ENCODE data around the gene FAM120A. TPM values are rescaled to one million over a fixed set of nuclear protein-coding genes. Genes with fewer than 3 reads are reported as not detected.

The FAM120A gene
- polyA plus RNA-seq, 1 donor from 2014 or later = 8.9 TPM

DNA sequence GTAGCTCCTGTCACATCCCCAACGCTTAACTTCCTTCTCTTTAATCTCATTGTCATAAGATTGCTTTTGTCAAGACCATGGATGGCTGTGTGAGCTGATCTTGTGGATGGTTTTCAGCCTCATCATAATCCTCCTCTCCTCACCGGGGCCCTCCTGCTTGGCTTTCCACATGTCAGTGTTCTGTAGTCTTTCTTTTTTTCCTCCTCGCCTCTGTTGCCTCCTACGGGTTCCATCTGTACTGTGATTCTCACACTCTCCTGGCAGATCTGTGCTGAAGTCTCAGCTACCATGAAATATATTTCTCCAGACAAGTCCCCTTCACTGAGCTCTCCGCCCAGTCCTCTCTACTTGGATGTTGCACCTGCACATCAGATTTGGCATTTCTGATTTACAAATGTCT, 36.8 kb downstream of the FAM120A start:
- no peak overlapping the region for H3K27ac ChIP-seq (ENCODE audit: low read length)
- H3K9me2 ChIP-seq (ENCODE audit: insufficient read depth, low read length) = no peaks in the 10 kb centered on the region

DNA sequence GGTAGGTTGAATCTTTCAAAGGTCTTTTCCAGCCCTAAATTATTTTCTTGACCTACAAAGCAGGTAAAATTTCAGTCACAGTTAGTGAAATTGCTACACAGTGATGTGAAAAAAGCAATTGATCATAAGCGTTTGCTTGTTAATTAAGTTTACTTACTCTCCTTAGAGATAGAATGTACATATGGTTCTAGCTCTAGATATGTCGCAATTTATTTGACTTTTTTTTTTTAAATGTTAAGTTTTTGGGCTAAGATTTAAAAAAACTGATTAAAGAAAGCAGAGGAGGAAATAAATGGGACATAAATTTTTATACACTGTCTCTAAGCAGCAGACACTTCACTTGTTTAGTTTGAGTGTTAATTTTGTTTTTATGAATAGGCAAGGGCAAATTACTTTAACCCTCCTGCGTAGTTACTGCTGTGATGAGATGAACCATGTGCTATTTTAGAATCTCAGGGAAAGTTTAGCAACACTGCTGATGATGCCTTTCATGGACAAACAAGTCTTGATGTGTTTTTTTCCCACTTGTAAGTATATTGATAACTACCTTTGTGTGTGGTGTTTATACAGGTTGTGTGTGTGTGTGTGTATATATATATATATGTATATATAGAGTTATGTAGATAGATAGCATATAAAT, 40.2 kb downstream of the FAM120A start:
- H3K9ac ChIP-seq (ENCODE audit: low read length) = no peak overlapping the region
- H3K9me2 ChIP-seq (ENCODE audit: insufficient read depth, low read length) = no peaks in the 10 kb centered on the region
- no peak overlapping the region for H2AFZ ChIP-seq (ENCODE audit: low read depth, low read length)
- H3K4me2 ChIP-seq (ENCODE audit: low read length) = no peak overlapping the region
- H3K27ac ChIP-seq (ENCODE audit: low read length) = no peak overlapping the region
- H3F3A ChIP-seq (ENCODE audit: insufficient read depth, low read length, poor library complexity, severe bottlenecking) = no peaks in the 10 kb centered on the region
- H3K36me3 ChIP-seq (ENCODE audit: insufficient read depth, low read length) = peaks cover 9% of the 10 kb centered on the region
- no peaks in the 10 kb centered on the region for H4K20me1 ChIP-seq (ENCODE audit: insufficient read depth)
- TF ChIP-seq EZH2 (IDR thresholded peaks at IDR 0.05; ENCODE audit: borderline replicate concordance, insufficient read depth, low read length, poor library complexity, severe bottlenecking) = no peak
- no peak for TF ChIP-seq RAD21 (conservative IDR thresholded peaks at IDR 0.05)
- TF ChIP-seq, protein P1, sequence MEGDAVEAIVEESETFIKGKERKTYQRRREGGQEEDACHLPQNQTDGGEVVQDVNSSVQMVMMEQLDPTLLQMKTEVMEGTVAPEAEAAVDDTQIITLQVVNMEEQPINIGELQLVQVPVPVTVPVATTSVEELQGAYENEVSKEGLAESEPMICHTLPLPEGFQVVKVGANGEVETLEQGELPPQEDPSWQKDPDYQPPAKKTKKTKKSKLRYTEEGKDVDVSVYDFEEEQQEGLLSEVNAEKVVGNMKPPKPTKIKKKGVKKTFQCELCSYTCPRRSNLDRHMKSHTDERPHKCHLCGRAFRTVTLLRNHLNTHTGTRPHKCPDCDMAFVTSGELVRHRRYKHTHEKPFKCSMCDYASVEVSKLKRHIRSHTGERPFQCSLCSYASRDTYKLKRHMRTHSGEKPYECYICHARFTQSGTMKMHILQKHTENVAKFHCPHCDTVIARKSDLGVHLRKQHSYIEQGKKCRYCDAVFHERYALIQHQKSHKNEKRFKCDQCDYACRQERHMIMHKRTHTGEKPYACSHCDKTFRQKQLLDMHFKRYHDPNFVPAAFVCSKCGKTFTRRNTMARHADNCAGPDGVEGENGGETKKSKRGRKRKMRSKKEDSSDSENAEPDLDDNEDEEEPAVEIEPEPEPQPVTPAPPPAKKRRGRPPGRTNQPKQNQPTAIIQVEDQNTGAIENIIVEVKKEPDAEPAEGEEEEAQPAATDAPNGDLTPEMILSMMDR (IDR thresholded peaks at IDR 0.05; ENCODE audit: poor library complexity, severe bottlenecking) = no peak
- no peak for TF ChIP-seq POLR2AphosphoS5 (IDR thresholded peaks at IDR 0.05)
- TF ChIP-seq TAF1 (IDR thresholded peaks at IDR 0.05; ENCODE audit: low read depth) = no peak
- TF ChIP-seq, protein P2, sequence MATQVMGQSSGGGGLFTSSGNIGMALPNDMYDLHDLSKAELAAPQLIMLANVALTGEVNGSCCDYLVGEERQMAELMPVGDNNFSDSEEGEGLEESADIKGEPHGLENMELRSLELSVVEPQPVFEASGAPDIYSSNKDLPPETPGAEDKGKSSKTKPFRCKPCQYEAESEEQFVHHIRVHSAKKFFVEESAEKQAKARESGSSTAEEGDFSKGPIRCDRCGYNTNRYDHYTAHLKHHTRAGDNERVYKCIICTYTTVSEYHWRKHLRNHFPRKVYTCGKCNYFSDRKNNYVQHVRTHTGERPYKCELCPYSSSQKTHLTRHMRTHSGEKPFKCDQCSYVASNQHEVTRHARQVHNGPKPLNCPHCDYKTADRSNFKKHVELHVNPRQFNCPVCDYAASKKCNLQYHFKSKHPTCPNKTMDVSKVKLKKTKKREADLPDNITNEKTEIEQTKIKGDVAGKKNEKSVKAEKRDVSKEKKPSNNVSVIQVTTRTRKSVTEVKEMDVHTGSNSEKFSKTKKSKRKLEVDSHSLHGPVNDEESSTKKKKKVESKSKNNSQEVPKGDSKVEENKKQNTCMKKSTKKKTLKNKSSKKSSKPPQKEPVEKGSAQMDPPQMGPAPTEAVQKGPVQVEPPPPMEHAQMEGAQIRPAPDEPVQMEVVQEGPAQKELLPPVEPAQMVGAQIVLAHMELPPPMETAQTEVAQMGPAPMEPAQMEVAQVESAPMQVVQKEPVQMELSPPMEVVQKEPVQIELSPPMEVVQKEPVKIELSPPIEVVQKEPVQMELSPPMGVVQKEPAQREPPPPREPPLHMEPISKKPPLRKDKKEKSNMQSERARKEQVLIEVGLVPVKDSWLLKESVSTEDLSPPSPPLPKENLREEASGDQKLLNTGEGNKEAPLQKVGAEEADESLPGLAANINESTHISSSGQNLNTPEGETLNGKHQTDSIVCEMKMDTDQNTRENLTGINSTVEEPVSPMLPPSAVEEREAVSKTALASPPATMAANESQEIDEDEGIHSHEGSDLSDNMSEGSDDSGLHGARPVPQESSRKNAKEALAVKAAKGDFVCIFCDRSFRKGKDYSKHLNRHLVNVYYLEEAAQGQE (IDR thresholded peaks at IDR 0.05; ENCODE audit: borderline replicate concordance) = no peak
- TF ChIP-seq EP300 (conservative IDR thresholded peaks at IDR 0.05; ENCODE audit: poor library complexity, severe bottlenecking) = no peak
- no peak for TF ChIP-seq MXI1 (conservative IDR thresholded peaks at IDR 0.05; ENCODE audit: poor library complexity, severe bottlenecking)
- TF ChIP-seq SMC3 (conservative IDR thresholded peaks at IDR 0.05; ENCODE audit: poor library complexity) = no peak
- H3K9me3 ChIP-seq (ENCODE audit: low read length) = no peaks in the 10 kb centered on the region
- no peaks in the 10 kb centered on the region for H3K27me3 ChIP-seq (ENCODE audit: insufficient read depth, low read depth, low read length)
- no peak overlapping the region for H3K4me3 ChIP-seq (ENCODE audit: low read length)
- H3K79me2 ChIP-seq (replicated peaks; ENCODE audit: insufficient read depth, low read length) = no peaks in the 10 kb centered on the region

More for the DNA sequence above, 36.8 kb downstream of the FAM120A start:
- H4K20me1 ChIP-seq (ENCODE audit: insufficient read depth) = no peaks in the 10 kb centered on the region
- no peak overlapping the region for H3K9ac ChIP-seq (ENCODE audit: low read length)
- H3K79me2 ChIP-seq (replicated peaks; ENCODE audit: insufficient read depth, low read length) = no peaks in the 10 kb centered on the region
- H3K27me3 ChIP-seq (ENCODE audit: insufficient read depth, low read depth, low read length) = no peaks in the 10 kb centered on the region
- no peaks in the 10 kb centered on the region for H3K9me3 ChIP-seq (ENCODE audit: low read length)
- no peak overlapping the region for H3K4me2 ChIP-seq (ENCODE audit: low read length)
- no peak overlapping the region for H2AFZ ChIP-seq (ENCODE audit: low read depth, low read length)
- peaks cover 9% of the 10 kb centered on the region for H3K36me3 ChIP-seq (ENCODE audit: insufficient read depth, low read length)
- no peak overlapping the region for H3K4me3 ChIP-seq (ENCODE audit: low read length)
- no peaks in the 10 kb centered on the region for H3F3A ChIP-seq (ENCODE audit: insufficient read depth, low read length, poor library complexity, severe bottlenecking)
- TF ChIP-seq POLR2AphosphoS5 (IDR thresholded peaks at IDR 0.05) = no peak
- no peak for TF ChIP-seq RAD21 (conservative IDR thresholded peaks at IDR 0.05)
- TF ChIP-seq, protein P2 (IDR thresholded peaks at IDR 0.05; ENCODE audit: borderline replicate concordance) = no peak
- TF ChIP-seq MXI1 (conservative IDR thresholded peaks at IDR 0.05; ENCODE audit: poor library complexity, severe bottlenecking) = no peak
- TF ChIP-seq EZH2 (IDR thresholded peaks at IDR 0.05; ENCODE audit: borderline replicate concordance, insufficient read depth, low read length, poor library complexity, severe bottlenecking) = no peak

All from neural cell (in vitro differentiated cells).